ENCODE results near the gene INPP1. TPM values are rescaled to one million over a fixed set of nuclear protein-coding genes. Genes with fewer than 3 reads are reported as not detected.
"Not testable (repeated sequence)": the region's sequence is repeated elsewhere in the genome, so short reads cannot be mapped to it uniquely, and the experiment has no call there.

INPP1 gene
- 14.7 TPM for total RNA-seq

GRCh38 chr2:190343536-190344275 lies at the start of gene INPP1:
TSS of gene INPP1 (plus strand) at chr2:190343589. CDS start at chr2:190360103, 16,514 bp downstream.
- peak; percentile 55 for DNase-seq

GRCh38 chr2:190297880-190298279 lies 45.5 kb upstream of the INPP1 start:
- not testable (repeated sequence) for DNase-seq

DNA sequence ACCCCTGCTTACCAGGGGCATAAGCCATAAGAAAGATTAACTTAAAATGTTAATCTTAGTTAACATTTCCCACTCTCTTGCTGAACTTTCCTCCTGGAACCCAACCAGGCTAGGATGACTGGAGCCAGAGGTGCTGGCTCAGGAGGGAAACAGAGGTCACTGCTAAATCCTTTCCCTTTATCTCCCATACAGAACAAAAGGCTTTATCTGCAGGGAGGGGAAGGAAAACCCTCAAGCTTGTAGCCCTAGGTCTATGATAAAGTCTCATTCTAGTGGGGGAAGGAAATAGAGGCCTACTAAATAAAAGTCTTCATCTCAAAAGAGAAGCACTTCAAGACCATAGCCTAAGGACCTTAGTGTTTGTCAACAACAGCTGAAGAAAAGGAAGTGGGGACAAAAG lies 42.4 kb upstream of the INPP1 start:
- no peak for DNase-seq

DNA sequence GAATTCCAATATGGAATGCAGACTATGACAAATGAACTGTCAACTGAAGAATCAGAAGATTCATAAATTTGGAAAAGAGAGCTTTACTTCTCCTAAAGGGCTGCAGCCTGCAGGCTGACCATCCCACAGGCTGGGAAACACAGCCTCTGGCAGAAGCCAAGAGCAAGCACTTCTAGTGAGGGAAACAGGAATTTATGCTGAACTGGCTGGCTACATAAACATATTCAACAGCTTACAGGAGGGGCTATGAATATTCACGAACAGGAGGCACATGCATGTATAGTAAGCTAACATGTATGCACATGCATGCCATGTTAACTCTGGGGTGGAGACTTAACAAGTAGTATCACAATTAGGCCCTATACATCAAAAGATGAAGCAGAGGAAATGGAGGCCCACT lies 41.3 kb upstream of the INPP1 start:
- DNase-seq, result no peak

GRCh38 chr2:190303647-190304046 lies 39.7 kb upstream of the INPP1 start:
- DNase-seq, result no peak

DNA sequence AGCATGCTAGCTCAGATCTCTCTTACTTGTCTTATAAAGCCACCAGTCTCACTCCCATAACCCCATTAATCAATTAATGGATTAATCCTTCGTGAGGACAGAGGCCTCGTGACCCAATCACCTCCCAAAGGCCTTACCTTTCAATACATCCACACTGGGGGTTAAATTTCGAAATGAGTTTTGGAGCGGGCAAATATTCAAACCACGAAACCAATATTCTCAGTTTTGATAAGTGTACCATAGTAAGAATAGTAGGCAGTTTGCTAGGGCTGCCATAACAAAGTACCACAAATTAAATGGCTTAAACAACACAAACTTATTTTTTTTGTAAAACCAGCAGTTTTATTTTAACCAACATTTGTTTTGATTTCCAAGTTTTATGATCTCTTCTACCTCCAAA lies 39.0 kb upstream of the INPP1 start:
- no peak for DNase-seq

DNA sequence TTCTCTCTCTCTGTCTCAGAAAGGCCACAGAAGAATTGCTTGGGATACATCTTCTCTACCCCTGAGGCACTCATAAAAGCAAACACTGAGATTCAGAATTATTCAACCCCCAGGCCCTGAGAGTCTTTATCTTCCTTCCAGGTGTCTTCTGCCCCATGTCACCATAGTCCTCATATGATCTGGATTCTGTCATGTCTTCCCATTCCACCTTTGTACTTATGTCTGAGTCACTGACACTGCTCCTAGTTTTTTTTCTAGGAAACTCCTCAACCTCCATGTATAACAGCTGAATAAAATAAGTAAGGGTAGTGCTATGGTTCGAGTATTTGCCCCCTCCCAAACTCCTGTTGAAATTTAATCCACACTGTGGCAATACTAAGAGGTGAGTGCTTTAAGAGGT lies 35.4 kb upstream of the INPP1 start:
- DNase-seq, result no peak

DNA sequence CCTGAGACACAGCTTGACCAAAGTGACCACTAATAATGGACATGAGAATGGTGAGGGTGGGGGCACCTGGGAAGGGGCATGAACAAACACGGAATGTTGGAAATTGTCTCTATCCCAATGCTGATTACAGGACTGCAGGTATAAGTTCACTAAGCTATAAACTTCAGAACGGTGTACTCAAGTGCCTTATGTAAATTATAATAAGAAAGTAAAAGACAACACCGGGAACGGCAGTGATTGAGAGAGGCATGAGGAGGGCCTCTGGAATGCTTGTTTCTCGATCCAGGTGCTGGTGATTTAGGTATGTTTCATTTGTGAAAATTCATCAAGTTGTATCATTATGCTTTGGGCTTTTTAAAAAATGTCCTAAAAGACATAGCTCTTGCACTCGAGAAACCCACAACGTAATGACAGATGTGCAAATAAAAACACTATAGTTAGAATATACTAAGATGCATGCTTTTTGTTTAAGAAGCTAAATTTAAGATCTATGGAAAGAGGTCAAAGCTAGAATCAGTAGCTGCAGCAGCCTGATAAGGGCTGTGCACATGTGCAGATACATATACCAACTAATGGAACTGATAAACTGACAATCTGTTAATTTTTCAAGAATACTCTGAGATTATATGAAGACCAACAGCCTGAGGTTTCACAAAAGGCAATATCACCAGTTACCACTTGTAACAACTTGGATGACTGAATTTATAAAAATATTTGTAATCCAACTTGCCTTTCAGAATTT lies 31.3 kb upstream of the INPP1 start:
- DNase-seq, result no peak

GRCh38 chr2:190312635-190313025 lies 30.8 kb upstream of the INPP1 start:
- not testable (repeated sequence) for DNase-seq

GRCh38 chr2:190313880-190314279 lies 29.5 kb upstream of the INPP1 start:
- no peak for DNase-seq

- DNase-seq, result no peak
Measured at GRCh38 chr2:190315273-190315672, 28.1 kb upstream of the INPP1 start.

- DNase-seq, result no peak
Measured at GRCh38 chr2:190318514-190318913, 24.9 kb upstream of the INPP1 start.

GRCh38 chr2:190318931-190319554 lies 24.3 kb upstream of the INPP1 start:
- DNase-seq, result peak; percentile 6

DNA sequence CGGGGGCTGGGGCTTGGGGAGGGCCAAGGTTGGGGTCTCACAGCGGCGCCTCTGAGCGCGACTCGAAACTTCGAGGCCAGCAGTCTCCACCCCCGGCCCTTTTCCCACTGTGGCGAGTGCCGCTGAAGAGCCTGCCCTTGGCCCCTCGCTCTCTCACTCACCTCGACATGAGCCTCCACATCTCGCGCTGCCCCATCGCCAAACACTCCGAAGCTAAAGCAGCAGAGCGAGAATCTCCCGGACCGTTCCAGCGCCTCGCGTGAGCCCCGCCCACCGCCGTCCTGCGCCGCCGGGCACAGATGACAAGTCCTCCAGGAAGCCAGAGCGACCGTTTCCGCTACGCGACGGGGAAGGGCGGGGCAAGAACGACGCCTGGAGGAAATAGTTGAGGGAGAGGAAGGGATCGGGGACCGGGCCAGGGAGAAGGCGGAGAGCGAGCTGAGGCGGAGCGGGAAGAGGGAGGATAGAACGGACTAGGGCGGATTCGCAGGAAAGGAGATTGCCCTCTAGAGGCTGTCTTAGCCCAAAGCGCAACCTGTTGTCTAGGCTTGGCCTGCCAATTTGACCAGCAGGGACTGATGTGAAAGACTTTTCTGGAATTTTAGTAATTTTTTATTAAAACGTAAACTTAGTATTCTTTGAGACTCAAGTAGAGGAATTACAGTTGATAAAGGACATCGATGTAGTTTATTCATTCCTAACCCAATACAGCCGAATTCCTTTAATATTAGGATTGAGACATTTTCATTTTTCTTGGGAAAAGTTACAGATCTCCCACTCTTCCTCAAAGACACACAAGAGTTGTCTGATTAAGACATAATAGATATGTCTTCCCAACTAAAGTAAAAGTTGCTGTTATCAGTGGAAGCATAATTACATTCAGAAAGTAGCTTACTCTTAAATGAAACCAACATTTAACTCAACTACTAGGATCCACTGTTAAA lies 23.6 kb upstream of the INPP1 start, which contains the start of gene HIBCH:
TSS of gene HIBCH (minus strand) at position 272 of the 944 bp plus-strand sequence. CDS start at position 196, 76 bp downstream.
- peak; percentile 99 for DNase-seq

DNA sequence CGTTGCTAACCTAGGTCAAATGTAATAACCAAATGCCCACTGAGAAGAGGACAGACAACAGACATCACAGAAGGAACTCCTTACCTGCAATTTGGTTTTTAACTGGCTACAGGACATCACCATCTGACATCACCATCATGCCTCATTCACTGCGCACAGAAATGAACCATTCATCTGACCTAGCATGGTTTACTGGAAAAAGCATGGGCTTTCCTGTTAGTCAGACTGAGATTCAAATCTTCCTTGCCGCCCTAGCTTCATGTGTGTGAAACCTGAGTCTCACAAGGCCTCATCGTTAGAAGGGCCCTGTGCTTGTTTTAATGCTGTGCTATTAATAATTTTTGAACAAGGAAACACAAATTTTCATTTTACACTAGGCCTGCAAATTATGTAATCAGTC lies 22.7 kb upstream of the INPP1 start:
- DNase-seq, result no peak

DNA sequence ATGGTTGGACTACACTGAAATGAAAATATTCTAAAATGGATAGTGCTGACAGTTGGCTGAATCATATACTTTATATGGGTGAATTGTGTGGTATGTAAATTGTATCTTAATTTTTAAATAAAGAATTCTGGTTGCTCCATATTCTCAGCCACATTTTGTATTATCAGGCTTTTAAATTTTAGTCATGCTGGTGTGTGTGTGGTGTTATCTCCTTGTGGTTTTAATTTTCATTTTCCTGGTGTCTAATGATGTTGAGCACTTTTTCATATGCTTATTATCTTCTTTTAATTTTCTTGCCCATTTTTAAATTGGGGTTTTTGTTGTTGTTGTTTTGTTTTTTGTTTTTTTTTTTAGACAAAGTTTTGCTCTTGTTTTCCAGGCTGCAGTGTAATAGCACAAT lies 20.0 kb upstream of the INPP1 start:
- no peak for DNase-seq

DNA sequence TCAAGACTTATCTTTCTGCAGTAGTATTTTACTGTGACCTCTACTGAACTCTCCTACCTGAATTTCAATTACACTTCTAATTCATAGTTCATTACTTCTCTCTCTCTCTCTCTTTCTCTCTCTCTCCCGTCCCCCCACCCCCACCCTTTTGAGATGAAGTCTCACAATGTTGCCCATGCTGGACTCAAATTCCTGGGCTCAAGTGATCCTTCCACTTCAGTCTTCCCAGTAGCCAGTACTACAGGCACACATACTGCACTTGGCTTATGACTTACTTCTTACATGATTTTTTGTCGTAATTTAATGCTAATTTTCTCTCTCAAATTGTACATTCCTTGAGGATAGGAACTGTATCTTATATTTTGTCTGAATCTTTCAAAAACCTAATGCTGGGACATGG lies 17.8 kb upstream of the INPP1 start:
- no peak for DNase-seq

- no peak for DNase-seq
Measured at GRCh38 chr2:190327867-190328572, 15.4 kb upstream of the INPP1 start.

- DNase-seq, result no peak
Measured at GRCh38 chr2:190328573-190329147, 14.7 kb upstream of the INPP1 start.

- no peak for DNase-seq
Measured at GRCh38 chr2:190333395-190333794, 10.0 kb upstream of the INPP1 start.

GRCh38 chr2:190333928-190334327 lies 9.5 kb upstream of the INPP1 start:
- no peak for DNase-seq

Measured in occipital lobe (tissue), 2 donors.